Measurements from ENCODE around the gene FNDC4. TPM values are rescaled to one million over a fixed set of nuclear protein-coding genes. Genes with fewer than 3 reads are reported as not detected.
A peak's percentile ranks its signal among the peaks of the same experiment; 100 is the strongest.

Gene FNDC4
- total RNA-seq, 1 experiment from 2014 or later, result 14.1 TPM

- Mint-ChIP-seq H3K27ac (peak overlapping the region; percentile 94), H3K4me1 (peaks cover 19% of the 10 kb centered on the region), H3K36me3 (no peaks in the 10 kb centered on the region), H3K4me3 (peak overlapping the region; percentile 93), H3K27me3 (ENCODE audit: low read depth) (peaks cover 18% of the 10 kb centered on the region), H3K9me3 (no peaks in the 10 kb centered on the region)
- TF ChIP-seq MLX (CRISPR knock-in tag; IDR thresholded peaks at IDR 0.05), result no peak
- ChIA-PET CTCF (no interaction called here), POLR2A (no interaction called here)
- DNase-seq (ENCODE audit: low spot score), result no peak
- peak; percentile 3 for ATAC-seq
Measured at GRCh38 chr2:27489118-27489497, 5.9 kb downstream of the FNDC4 start.

GRCh38 chr2:27485496-27485895, 9.5 kb downstream of the FNDC4 start:
- ChIA-PET POLR2A (no interaction called here), CTCF (no interaction called here)
- Mint-ChIP-seq H3K4me3 (no peak overlapping the region), H3K27ac (no peak overlapping the region), H3K4me1 (peaks cover 16% of the 10 kb centered on the region), H3K27me3 (ENCODE audit: low read depth) (no peaks in the 10 kb centered on the region), H3K9me3 (no peaks in the 10 kb centered on the region), H3K36me3 (no peaks in the 10 kb centered on the region)
- DNase-seq (ENCODE audit: low spot score) (no peak), ATAC-seq (no peak)
- TF ChIP-seq SMAD3 (CRISPR knock-in tag; IDR thresholded peaks at IDR 0.05; ENCODE audit: borderline replicate concordance) (no peak), ZSCAN18 (CRISPR knock-in tag; IDR thresholded peaks at IDR 0.05) (no peak)

- ATAC-seq (no peak), DNase-seq (ENCODE audit: low spot score) (no peak)
- Mint-ChIP-seq H3K36me3 (peaks cover 15% of the 10 kb centered on the region), H3K9me3 (no peaks in the 10 kb centered on the region), H3K4me3 (no peak overlapping the region), H3K27me3 (ENCODE audit: low read depth) (no peaks in the 10 kb centered on the region), H3K27ac (peak overlapping the region; percentile 58; the same call in 1 of the 2 replicates), H3K4me1 (no peaks in the 10 kb centered on the region)
- no peak for TF ChIP-seq ATF2 (CRISPR knock-in tag; IDR thresholded peaks at IDR 0.05; ENCODE audit: borderline replicate concordance, low read depth)
- TF ChIP-seq JUN (CRISPR knock-in tag; IDR thresholded peaks at IDR 0.05), result no peak
- TF ChIP-seq RORB (CRISPR knock-in tag; IDR thresholded peaks at IDR 0.05), result no peak
- no peak for TF ChIP-seq ZSCAN18 (CRISPR knock-in tag; IDR thresholded peaks at IDR 0.05)
- POLR2A ChIA-PET, result no interaction called here
- CTCF ChIA-PET, result no interaction called here
Measured at GRCh38 chr2:27471961-27472360, 23.0 kb downstream of the FNDC4 start.

- Mint-ChIP-seq H3K36me3 (no peaks in the 10 kb centered on the region), H3K4me1 (peaks cover 6% of the 10 kb centered on the region; the same call in 1 of the 2 replicates), H3K27me3 (ENCODE audit: low read depth) (no peaks in the 10 kb centered on the region), H3K27ac (no peak overlapping the region), H3K9me3 (no peaks in the 10 kb centered on the region), H3K4me3 (no peak overlapping the region)
- CTCF ChIA-PET, result no interaction called here
- DNase-seq (ENCODE audit: low spot score) (no peak), ATAC-seq (no peak)
- POLR2A ChIA-PET, result no interaction called here
- TF ChIP-seq NFYB (CRISPR knock-in tag; conservative IDR thresholded peaks at IDR 0.05; ENCODE audit: low read depth) (no peak), RORB (CRISPR knock-in tag; IDR thresholded peaks at IDR 0.05) (no peak)
Measured at GRCh38 chr2:27464443-27464842, 30.6 kb downstream of the FNDC4 start.

GRCh38 chr2:27461118-27461517, 33.9 kb downstream of the FNDC4 start:
- H3K4me1 Mint-ChIP-seq, result peaks cover 6% of the 10 kb centered on the region; the same call in 1 of the 2 replicates
- H3K27ac Mint-ChIP-seq, result no peak overlapping the region
- peaks cover 9% of the 10 kb centered on the region for H3K36me3 Mint-ChIP-seq
- ChIA-PET CTCF (no interaction called here), POLR2A (no interaction called here)
- no peak overlapping the region for H3K4me3 Mint-ChIP-seq
- TF ChIP-seq GTF2I (CRISPR knock-in tag; conservative IDR thresholded peaks at IDR 0.05), result no peak
- TF ChIP-seq NR1H2 (CRISPR knock-in tag; IDR thresholded peaks at IDR 0.05), result no peak
- no peak for TF ChIP-seq USF2 (CRISPR knock-in tag; IDR thresholded peaks at IDR 0.05)
- no peak for TF ChIP-seq TEAD4 (CRISPR knock-in tag; IDR thresholded peaks at IDR 0.05)
- no peak for TF ChIP-seq ATF3 (CRISPR knock-in tag; conservative IDR thresholded peaks at IDR 0.05)
- no peak for TF ChIP-seq FOXP1 (CRISPR knock-in tag; IDR thresholded peaks at IDR 0.05; ENCODE audit: borderline replicate concordance)
- TF ChIP-seq CREM (CRISPR knock-in tag; IDR thresholded peaks at IDR 0.05), result no peak
- TF ChIP-seq ZNF317 (CRISPR knock-in tag; IDR thresholded peaks at IDR 0.05; ENCODE audit: borderline replicate concordance, low read depth), result no peak
- TF ChIP-seq ATF1 (CRISPR knock-in tag; IDR thresholded peaks at IDR 0.05), result no peak
- no peak for DNase-seq (ENCODE audit: low spot score)
- H3K9me3 Mint-ChIP-seq, result no peaks in the 10 kb centered on the region
- no peak for ATAC-seq
- no peaks in the 10 kb centered on the region for H3K27me3 Mint-ChIP-seq (ENCODE audit: low read depth)

All from WTC11 (cell line).